GM12892 (cell line): ENCODE measurements around the gene SERTAD2.

ENCODE experiments used
- POLR2A ChIP-seq: IDR thresholded peaks from 2 replicates; pipeline ENCODE4 v1.6.1; 2011; ENCODE audit warnings: low read depth, low read length, control low read depth
- POLR2AphosphoS5 ChIP-seq: IDR thresholded peaks from 2 replicates; pipeline ENCODE4 v1.6.1; 2011; ENCODE audit warnings: low read depth, low read length, control low read depth
- TAF1 ChIP-seq: IDR thresholded peaks from 2 replicates; pipeline ENCODE4 v1.6.1; 2011; ENCODE audit warnings: low read depth, mild to moderate bottlenecking, control low read depth, low read length, borderline replicate concordance

GRCh38 chr2:64700133-64700809, 46.6 kb upstream of the SERTAD2 start:
- TF ChIP-seq POLR2A (no peak), POLR2AphosphoS5 (no peak), TAF1 (no peak)
